ENCODE measurements around the gene KIF22.
"Not testable (repeated sequence)": the region's sequence is repeated elsewhere in the genome, so short reads cannot be mapped to it uniquely, and the experiment has no call there.

Gene KIF22

GRCh38 chr16:29790183-29790948 lies at the start of gene KIF22:
KIF22 (plus strand) TSS chr16:29790751; CDS start chr16:29790760, 9 bp downstream.
- DNase-seq: peak; percentile 100

- no peak for DNase-seq
These were observed 47.8 kb upstream of the KIF22 start for GRCh38 chr16:29742683-29743275.

- no peak for DNase-seq
These were observed 47.1 kb upstream of the KIF22 start for GRCh38 chr16:29743475-29743826.

DNA sequence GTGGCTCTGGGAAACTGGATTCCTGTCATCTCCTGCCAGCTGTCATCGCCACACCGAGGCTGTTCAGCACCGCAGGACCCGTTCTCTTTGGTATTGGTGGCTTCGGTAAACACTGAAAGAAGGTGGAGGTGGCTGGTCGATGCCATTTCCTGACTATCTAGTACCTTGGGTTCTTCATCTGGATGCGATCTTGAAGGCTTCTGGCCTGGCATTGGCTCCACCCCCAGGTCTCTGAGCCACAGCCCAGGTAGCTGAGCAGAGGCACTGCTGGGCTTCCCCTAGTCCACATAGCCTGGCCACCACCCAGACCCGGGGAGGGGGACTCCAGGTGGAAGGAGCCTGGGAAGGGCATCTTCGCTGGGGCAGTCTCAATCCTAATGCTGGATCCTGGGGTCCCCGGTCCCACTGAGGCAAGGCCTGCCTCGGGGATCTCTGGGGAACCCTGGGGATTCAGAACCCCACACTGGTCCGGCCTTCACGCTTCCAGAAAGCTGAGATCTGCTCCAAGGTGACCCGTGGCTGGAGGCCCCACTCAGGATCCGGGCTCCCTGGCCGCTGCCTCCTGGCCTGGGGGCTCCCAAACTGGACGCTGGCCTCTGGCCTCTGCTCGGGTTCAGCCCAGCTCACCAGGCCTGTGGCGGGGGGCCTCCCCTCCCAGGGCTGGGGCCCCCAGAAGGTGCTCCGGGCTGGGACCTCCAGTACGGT lies 46.6 kb upstream of the KIF22 start:
- DNase-seq: no peak

DNA sequence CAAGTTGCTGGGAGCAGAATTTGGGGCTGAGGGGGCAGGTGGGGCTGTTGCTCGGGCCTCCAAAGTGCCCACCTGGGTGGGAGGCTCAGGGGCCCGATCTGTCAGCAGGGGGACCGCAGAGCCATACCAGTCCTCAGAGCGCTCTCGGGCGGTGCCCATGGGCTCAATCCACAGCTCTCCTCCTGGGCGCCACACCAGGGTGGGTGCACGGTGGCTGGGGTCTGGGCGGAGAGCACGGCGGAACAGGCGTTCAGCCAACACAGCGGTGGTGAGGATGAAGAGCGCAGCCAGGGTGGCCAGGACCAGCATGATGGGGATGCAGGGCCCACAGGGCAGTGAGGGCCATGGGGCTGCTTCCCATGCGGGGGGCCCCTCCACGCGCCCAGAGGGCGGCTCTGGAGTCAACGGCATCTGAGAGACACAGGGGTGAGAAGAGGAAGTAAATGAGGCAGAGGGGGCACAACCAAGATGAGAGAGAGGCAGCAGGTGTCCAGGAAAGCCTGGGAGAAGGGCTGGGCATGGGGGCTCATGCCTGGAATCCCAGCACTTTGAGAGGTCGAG lies 45.9 kb upstream of the KIF22 start:
- no peak for DNase-seq

GRCh38 chr16:29745121-29745852 lies 45.3 kb upstream of the KIF22 start:
- DNase-seq: no peak

GRCh38 chr16:29745853-29746345 lies 44.7 kb upstream of the KIF22 start, which contains the start of gene C16orf54:
C16orf54 (minus strand) TSS chr16:29745990; CDS start chr16:29744951, 1,039 bp downstream.
- peak; percentile 84 for DNase-seq

DNA sequence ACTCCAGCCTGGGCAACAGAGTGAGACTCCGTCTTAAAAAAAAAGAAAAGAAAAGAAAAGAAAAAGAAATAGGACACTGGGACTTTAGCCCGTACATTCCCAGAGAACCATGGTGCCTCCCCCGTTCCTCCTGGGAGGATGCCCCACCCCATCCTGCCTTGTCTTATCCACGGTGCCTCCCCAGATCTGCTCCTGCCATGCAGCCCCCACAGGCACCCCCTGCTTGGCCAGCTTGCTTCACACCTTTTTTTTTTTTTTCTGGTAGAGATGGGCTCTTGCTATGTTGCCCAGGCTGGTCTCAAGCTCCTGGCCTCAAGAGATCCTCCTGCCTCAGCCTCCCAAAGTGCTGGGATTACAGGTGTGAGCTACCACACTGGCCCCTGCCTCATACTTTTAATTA lies 44.0 kb upstream of the KIF22 start:
- not testable (repeated sequence) for DNase-seq

GRCh38 chr16:29747947-29748759 lies 42.4 kb upstream of the KIF22 start:
- DNase-seq: no peak

DNA sequence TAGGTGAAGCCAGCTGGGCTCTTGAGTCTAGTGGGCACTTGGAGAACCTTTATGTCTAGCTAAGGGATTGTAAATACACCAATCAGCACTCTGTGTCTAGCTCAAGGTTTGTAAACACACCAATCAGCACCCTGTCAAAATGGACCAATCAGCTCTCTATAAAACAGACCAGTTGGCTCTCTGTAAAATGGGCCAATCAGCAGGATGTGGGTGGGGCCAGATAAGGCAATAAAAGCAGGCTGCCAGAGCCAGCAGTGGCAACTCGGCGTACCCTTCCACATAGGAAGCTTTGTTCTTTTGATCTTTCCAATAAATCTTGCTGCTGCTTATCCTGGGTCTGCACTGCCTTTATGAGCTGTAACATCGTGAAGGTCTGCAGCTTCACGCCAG lies 41.8 kb upstream of the KIF22 start:
- not testable (repeated sequence) for DNase-seq

GRCh38 chr16:29753516-29753915 lies 37.0 kb upstream of the KIF22 start:
- no peak for DNase-seq

DNA sequence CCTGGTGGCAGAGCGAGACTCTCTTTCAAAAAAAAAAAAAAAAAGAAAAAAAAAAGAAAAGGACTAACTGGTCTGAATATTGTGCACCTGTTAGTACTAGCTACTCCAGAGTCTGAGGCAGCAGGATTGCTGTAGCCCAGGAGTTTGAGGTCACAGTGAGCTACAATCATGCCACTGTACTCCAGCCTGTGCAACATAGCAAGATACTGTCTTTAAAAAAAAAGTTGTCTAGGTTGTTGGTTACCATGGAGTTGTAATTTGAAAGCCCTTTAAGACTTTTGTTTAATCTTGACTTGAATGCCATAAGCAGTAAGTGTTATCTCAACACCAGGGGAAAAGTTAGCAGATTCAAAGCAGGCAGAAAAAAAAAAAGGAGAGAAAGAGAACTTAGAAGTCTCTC lies 33.9 kb upstream of the KIF22 start:
- DNase-seq: no peak

DNA sequence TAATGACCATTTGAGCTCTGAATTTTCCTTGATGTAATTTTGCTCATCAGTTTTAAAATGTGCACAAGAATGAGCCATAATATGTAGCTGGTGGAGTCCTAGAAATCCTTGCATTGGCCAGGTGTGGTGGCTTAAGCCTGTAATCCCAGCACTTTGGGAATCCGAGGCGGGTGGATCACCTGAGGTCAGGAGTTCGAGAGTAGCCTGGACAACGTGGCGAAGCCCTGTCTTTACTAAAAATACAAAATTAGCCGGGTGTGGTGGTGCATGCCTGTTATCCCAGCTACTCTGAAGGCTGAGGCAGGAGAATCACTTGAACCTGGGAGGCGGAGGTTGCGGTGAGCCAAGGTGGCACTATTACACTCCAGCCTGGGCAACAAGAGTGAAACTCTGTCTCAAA lies 33.5 kb upstream of the KIF22 start:
- not testable (repeated sequence) for DNase-seq

GRCh38 chr16:29757950-29758466 lies 32.5 kb upstream of the KIF22 start:
- DNase-seq: no peak

DNA sequence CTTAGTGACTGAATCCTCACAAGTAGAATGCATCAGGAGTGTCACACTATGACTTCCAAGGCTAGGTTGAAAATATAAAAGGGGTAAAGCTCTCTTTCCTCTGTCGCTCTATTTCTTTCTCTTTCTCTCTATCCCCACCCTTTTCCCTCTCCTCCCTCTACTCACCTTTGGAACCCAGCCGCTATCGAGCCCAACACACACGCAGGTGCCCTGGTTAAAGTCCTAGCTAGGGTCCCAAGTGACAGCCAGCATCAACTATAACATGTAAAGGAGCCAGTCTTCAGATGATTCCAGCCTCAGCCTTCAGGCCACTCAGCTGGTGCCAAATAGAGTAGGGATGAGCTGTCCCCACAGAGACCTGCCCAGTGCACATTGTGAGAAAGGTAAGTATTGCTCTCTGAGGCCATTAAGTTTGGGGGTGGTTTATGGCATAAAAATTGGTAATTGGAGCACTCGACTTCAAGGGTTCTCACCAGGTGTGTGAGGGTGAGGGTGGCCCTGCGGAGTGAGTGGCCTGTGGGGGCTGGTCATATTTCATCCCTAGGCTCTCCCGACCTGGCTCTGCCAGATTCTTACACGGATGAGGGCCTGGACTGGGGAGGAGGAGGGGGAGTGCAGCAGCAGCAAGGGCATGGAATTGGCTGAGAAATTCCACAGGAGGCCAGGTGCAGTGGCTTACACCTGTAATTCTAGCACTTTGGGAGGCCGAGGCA lies 29.8 kb upstream of the KIF22 start:
- no peak for DNase-seq

DNA sequence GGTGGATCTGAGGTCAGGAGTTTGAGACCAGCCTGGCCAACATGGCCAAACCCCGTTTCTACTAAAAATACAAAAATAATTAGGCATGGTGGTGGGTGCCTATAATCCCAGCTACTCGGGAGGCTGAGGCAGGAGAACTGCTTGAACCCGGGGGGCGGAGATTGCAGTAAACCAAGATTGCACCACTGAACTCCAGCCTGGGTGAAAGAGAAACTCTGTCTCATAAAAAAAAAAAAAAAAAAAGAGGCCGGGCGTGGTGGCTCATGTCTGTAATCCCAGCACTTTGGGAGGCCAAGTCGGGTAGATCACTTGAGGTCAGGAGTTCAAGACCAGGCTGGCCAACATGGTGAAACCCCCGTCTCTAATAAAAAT lies 29.3 kb upstream of the KIF22 start:
- not testable (repeated sequence) for DNase-seq

DNA sequence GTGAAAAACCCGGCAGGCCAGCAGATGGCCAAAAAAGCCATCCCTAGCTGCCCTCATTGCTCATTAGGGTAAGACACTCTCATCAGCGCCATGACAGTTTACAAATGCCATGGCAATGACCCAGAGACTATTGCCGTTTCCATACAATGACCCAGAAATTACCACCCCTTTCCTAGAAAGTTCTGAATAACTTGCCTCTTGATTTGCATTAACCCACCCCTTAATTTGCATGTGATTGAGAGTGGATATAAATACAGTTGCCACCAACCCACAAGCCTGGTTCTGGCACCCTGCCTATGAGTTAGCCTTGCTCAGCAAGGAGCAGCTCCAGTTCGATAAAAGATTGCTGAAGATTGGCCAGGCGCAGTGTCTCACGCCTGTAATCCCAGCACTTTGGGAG lies 28.7 kb upstream of the KIF22 start:
- no peak for DNase-seq

- no peak for DNase-seq
These were observed 27.2 kb upstream of the KIF22 start for GRCh38 chr16:29763326-29763725.

DNA sequence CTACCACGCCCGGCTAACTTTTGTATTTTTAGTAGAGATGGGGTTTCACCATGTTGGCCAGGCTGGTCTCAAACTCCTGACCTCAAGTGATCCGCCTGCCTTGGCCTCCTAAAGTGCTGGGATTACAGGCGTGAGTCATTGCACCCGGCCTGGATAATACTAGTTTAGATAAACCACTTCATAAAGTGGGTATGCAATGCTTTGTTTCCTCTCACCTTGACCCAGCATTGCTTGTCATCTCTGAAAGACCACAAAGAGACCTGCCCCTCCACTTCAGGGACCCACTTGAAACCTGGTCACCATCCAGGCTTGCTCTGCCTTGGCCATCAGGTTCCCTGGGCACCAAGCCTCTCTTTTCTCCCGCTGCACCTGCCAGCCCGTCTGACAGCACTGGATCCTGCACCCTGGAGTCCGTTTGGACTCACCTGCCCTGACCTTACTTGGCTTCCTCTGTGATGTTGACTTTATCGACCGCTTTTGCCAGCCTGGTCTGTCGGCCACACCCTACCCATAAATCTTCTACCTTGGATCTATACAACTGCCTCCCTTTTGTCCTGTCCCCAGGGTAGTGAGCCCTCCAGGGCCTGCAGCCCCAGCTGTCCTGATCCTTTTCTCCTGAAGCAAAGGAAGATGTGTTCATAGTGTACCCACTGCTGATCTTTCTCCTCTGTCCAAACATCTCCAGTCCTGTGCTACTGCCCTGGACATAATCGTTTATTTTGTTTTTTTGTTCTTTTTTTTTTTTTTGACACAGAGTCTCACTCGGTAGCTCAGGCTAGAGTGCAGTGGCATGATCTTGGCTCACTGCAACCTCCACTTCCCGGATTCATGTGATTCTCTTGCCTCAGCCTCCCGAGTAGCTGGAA lies 25.2 kb upstream of the KIF22 start:
- no peak for DNase-seq

DNA sequence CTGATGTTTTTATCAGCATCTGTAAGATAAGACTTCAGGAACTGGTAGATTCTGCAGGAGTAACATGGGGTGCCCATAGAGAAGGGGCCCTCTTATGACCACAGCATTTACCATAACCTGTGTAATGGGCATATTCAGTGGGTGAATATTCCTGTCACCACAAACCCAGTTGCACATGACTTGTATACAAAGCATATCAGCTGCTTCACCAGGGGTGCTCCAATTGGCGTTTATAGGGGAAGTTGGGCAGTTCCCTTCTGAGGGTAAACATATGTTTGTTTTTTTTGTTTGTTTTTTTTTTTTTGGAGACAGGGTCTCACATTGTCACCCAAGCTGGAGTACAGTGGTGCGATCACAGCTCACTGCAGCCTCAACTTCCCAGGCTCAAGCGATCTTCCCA lies 24.0 kb upstream of the KIF22 start:
- no peak for DNase-seq

All from activated CD4-positive, alpha-beta T cell treated with anti-CD3 and anti-CD28 coated beads for 1 hour (primary cell).